Calu3 (cell line): Measurements from ENCODE around the gene LVRN. TPM values are rescaled to one million over a fixed set of nuclear protein-coding genes. Genes with fewer than 3 reads are reported as not detected.

Experiments
- BruUV-seq: library from RNA; stranded (reverse); fragments of 400-500 nt; replicated peaks from 2 replicates; lab custom pipeline; 2021; lab: Mats Ljungman, UMichigan
- CTCF ChIA-PET: fragments of 300-600 bp; sonication (Branson Sonifier 250); formaldehyde crosslinking; loops from one replicate; lab custom pipeline; 2022; ENCODE audit warnings: antibody characterized with exemption; lab: Charles Lee
- DNase-seq: peaks from one replicate; pipeline ENCODE4 v3.0.0; 2022
- H3K27ac Mint-ChIP-seq: one replicate; pipeline ENCODE4 v1.8.0; 2022; ENCODE audit warnings: mixed read lengths; ENCODE audit not compliant: unreplicated experiment
- H3K27me3 Mint-ChIP-seq: one replicate; pipeline ENCODE4 v1.8.0; 2022; ENCODE audit warnings: mixed read lengths; ENCODE audit not compliant: unreplicated experiment
- H3K36me3 Mint-ChIP-seq: one replicate; pipeline ENCODE4 v1.8.0; 2022; ENCODE audit warnings: mild to moderate bottlenecking, moderate library complexity, mixed read lengths; ENCODE audit not compliant: insufficient read depth, unreplicated experiment
- H3K4me1 Mint-ChIP-seq: one replicate; pipeline ENCODE4 v1.8.0; 2022; ENCODE audit warnings: mild to moderate bottlenecking, low read depth, mixed read lengths; ENCODE audit not compliant: unreplicated experiment
- H3K4me3 Mint-ChIP-seq: one replicate; pipeline ENCODE4 v1.8.0; 2022; ENCODE audit warnings: mild to moderate bottlenecking, low read depth, moderate library complexity, mixed read lengths; ENCODE audit not compliant: unreplicated experiment
- H3K9me3 Mint-ChIP-seq: one replicate; pipeline ENCODE4 v1.8.0; 2022; ENCODE audit warnings: low read depth, mixed read lengths; ENCODE audit not compliant: unreplicated experiment
- CTCF ChIP-seq: fragments of 200-600 bp; IDR thresholded peaks from one replicate; pipeline ENCODE4 v1.8.0; 2022; ENCODE audit warnings: antibody characterized with exemption; ENCODE audit not compliant: unreplicated experiment
- intact Hi-C: fragments of 100-400 bp; cut with micrococcal nuclease; formaldehyde crosslinking; loops from one replicate; pipeline ENCODE4 v1.10.0; 2022; ENCODE audit not compliant: unreplicated experiment
- total RNA-seq: library from RNA; stranded (reverse); gene quantifications from 2 replicates; pipeline ENCODE4 v1.2.3, GENCODE V29; 2022

LVRN gene
- total RNA-seq, 1 experiment from 2014 or later, result 0.14 TPM

GRCh38 chr5:116076496-116076895 is 114.2 kb downstream of the LVRN start:
- TF ChIP-seq CTCF, result no peak
- Mint-ChIP-seq H3K27me3 (no peaks in the 10 kb centered on the region), H3K36me3 (no peaks in the 10 kb centered on the region), H3K9me3 (no peaks in the 10 kb centered on the region), H3K4me1 (peaks cover 5% of the 10 kb centered on the region), H3K4me3 (no peak overlapping the region), H3K27ac (no peak overlapping the region)
- CTCF ChIA-PET, result no interaction called here
- intact Hi-C loops, result no loop called here
- no TSS peak for BruUV-seq
- DNase-seq, result no peak

Other genes with a start within 250 kb of the LVRN start
- gene CDO1, start 145.8 kb upstream of the LVRN start, total RNA-seq, result not detected in 2 replicates
- 60.5 and 62.7 TPM in 2 replicates for gene ATG12, start 120.9 kb upstream of the LVRN start, total RNA-seq
- gene AP3S1, start 120.5 kb upstream of the LVRN start, total RNA-seq, result 87.4 and 101 TPM in 2 replicates
- gene ARL14EPL, start 70.0 kb downstream of the LVRN start, total RNA-seq, result 0.66 and 1.2 TPM in 2 replicates
- 39.8 and 40.2 TPM in 2 replicates for gene COMMD10, start 122.5 kb downstream of the LVRN start, total RNA-seq